GM19455 (cell line): Measurements from ENCODE around the gene FEM1C.

ENCODE experiments used
- ATAC-seq: cut with Tn5 transposase; IDR thresholded peaks from one replicate; pipeline ENCODE4 v1.9.1; 2021; ENCODE audit not compliant: unreplicated experiment

The FEM1C gene

DNA sequence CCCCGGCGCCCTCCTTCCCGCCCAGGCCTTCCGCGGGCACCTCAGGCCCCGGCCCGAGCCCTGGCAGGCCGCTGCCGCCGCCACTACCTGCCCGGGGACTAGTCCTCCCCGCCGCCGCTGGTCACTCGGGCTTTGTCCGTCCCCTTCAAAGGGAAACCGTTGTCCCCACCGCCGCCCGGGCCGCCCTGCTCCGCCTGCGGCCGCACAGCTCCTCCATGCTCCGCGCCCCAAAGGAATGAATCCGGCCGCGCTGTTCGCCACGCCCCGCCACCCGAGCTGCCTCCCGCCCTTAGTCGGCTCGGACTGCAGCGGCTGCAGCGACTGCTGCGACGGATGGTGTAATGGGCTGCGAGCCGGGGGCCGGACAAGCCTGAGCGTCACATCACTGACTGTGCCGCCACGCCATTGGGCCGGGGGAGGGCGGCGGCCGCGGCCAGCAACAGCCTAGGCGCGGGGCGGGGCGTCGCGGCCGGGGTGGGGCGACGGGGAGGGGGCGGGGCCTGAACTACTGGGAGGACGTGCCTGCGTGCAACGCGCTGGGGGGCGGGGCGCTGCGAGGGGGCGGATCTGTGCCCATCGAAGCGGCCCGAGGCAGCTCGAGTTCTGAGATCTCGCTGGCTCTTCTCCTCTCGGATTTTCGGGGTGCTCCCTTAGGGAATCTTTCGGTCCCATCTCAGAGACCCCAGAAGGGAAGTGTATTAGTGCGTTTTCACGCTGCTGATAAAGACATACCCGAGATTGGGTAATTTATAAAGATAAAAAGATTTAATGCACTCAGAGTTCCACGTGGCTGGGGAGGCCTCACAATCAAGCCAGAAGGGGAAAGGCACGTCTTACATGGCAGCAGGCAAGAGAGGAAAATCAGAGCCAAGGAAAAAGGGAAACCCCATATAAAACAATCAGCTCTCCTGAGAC, at the start of gene FEM1C:
Gene FEM1C (minus strand): TSS at position 340 of the 915 bp plus-strand sequence. CDS start 1,282 bp downstream, outside the sequence.
- peak; percentile 97 for ATAC-seq

DNA sequence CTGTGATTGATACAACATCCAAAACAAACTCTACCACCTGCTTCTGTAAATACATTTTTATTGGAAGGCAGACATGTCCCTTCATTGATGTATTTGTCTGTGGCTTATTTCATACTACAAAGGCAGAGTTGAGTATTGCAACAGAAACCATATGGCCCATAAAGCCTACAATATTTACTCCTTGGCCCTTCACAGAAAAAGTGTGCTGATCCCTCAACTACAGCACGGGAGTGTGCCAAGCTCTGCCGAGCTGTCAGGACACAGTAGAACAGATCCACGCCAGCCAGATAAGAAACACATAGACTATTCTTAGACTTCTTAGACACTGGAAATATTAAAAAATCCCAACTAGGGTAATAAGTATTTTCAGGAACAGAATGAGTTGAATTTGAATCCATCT, 44.5 kb upstream of the FEM1C start:
- no peak for ATAC-seq

- no peak for ATAC-seq
Measured at GRCh38 chr5:115588640-115589039, 44.1 kb upstream of the FEM1C start.

DNA sequence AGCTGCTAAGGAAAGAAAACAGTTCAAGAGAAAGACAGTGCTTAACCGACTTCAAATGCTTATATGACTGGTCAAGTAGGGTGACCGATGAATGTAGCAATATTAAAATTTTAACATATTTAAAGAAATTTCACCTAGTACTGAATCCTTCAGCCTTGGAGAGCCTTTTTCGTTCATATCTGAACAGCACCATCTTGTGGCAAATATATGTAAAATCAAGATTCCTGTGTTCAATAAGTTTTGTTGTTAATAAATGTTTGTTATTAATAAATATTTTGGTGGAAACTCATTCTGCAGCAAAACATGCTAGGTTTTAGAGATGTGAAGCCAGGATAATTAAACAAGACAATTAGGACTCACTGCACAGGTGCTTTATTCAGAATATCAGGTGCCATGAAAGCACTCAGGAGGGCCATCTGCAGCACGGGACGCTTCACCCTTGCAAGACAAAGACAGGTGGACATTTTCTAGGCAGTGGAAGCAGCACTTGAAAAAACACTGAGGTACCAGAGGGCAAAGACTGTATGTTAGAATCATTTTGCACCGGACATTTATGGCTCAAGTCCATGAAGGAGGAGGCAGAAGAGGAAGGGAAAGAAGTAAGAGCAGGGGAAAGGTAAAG, 42.1 kb upstream of the FEM1C start:
- no peak for ATAC-seq

DNA sequence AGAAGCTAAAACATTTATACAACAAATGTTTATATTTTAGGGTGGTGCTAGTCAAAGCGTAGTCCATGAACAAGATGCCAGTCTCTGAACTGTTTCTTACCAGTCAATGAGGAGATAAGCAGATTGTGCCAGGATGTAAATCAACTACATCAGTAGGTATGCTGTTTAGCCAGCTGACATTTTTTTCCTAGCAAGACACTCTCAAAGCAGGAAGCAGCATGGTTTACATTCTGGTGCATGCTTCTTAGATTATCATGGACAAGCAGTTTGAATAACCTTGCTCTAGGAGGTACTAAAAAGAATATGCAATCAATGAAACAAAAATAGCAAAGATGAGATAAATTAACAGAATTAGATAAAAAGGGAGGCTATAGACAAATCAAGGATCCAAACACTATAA, 40.7 kb upstream of the FEM1C start:
- no peak for ATAC-seq

DNA sequence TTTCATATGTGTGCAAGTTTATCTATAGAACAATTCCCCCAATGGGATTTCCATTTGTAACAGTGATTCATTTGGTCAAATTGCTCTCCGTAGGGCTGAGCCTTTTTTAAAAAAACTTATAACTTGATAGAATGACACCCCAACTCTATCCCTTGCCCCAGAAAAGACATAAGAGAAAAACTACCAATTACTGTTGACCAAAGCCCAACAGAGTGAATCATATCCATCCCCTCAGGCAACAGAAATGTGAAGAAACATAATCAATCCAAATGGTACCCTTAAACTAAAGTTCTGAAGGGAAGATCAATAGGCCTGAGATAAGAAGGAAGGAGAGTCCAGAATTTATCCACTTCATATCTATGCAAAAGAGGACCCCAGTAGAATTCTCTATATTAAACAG, 39.9 kb upstream of the FEM1C start:
- no peak for ATAC-seq

DNA sequence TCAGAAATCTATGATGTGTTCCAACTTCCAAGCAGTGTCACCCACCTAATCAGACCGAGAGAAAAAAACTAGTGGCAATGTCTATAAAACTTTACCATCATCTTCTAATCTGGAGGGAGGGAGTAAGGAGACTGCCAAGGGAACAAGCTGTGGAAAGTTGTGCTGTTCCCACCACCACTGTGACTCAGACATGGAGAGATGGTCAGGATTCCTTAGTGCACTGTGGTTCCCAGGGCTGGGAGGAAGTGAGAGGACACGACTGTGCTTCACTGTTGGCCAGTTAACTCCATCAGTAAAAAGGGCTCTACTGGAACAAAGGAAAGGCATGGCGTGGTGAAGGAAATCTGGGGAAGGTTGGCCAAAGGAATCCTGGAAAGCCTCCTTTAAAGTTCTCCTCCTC, 38.9 kb upstream of the FEM1C start:
- ATAC-seq, result no peak

DNA sequence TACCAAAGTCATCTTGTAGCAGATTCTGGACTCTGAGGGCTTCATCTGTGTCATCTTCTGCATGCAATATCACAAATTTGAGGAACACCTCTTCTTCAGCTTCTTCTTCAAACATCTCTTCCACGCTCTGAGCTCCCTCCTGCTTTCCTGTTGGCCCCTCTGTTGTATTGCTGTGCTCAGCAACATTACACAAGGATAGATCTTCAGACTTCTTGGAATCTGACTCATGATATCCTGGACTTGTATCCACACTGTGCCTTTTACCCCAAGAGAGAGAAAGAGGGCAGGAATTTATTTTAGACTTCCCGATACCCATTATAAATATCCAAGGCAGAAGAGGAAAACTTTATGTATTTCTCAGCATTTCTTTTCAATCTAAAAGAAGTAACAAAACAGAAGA, 36.4 kb upstream of the FEM1C start:
- no peak for ATAC-seq

- ATAC-seq, result peak; percentile 58
Measured at GRCh38 chr5:115579747-115580173, 35.2 kb upstream of the FEM1C start.

GRCh38 chr5:115579216-115579615, 34.6 kb upstream of the FEM1C start:
- no peak for ATAC-seq

DNA sequence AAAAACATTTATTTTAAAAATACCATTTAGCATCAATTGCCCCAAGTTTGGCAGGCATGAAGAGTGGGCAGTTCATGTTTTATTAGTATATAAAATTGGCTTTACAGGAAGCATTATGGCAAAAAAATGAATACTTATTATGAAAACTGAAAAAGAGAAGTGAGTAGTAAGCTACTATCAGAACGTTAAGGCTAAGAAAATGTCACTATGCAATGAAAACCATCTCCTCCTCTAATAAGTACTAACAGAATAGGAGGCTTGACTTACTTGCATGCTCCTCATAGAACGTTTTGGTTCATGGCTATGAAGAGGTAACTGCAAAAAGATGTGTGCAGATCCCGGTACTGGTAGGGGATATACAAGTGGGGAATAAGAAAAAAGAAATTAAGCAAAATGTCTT, 34.1 kb upstream of the FEM1C start:
- ATAC-seq, result peak; percentile 59

DNA sequence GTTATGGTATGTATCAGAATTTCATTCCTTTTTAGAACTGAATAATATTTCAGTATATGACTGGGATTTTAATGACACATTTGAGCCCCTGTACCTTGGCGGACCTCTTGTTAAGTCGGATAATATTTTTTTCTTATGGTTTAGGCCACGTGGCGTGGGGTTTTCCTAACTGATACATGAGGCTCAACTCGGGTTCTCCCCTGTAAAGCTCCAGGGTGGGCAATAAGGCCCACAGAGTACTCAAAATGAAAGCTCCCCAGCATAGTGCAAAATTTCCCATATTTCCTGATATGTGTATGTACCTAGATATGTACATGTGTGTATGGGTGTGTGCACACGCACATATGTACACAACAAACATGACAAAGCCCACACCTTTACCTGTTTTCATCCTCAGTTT, 33.2 kb upstream of the FEM1C start:
- ATAC-seq, result no peak

DNA sequence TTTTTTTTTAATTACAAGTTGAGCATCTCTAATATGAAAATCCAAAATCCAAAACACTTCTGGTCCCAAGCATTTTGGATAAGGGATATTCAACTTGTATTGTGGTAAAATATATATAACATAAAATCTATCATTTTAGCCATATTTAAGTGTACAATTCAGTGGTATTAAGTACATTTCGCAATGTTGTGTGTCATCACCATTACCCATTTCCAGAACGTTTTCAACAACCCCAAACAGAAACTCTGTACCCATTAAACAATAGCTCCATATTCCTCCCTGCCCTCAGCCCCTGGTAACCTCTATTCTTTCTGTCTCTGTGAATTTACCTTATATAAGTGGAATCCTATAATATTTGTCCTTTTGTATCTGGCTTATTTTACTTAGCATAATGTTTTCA, 32.8 kb upstream of the FEM1C start:
- no peak for ATAC-seq

- ATAC-seq, result no peak
Measured at GRCh38 chr5:115575167-115576070, 30.8 kb upstream of the FEM1C start.

GRCh38 chr5:115573133-115573532, 28.6 kb upstream of the FEM1C start:
- ATAC-seq, result no peak

- no peak for ATAC-seq
Measured at GRCh38 chr5:115571441-115571878, 26.9 kb upstream of the FEM1C start.

GRCh38 chr5:115568668-115569067, 24.1 kb upstream of the FEM1C start:
- ATAC-seq, result no peak

DNA sequence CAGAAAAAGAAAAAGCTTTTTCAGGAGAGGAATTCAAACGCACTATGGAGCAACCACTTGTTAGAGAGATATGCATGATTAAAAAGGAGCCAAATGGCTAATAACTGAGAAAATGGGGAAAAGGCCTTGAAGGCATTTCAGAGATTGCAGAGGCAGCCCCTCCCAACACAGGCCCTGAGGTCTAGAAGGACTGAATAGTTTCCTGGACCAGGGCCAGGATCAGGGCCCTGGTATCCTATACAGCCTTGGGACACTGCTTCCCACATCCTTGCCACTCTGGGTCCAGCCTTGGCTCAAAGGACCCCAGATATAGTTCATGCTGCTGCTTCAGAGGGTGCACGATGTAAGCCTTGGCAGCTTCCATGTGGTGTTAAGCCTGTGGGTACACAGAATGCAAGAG, 20.7 kb upstream of the FEM1C start:
- no peak for ATAC-seq

GRCh38 chr5:115561176-115561575, 16.6 kb upstream of the FEM1C start:
- no peak for ATAC-seq

GRCh38 chr5:115559524-115559923, 14.9 kb upstream of the FEM1C start:
- ATAC-seq, result no peak

DNA sequence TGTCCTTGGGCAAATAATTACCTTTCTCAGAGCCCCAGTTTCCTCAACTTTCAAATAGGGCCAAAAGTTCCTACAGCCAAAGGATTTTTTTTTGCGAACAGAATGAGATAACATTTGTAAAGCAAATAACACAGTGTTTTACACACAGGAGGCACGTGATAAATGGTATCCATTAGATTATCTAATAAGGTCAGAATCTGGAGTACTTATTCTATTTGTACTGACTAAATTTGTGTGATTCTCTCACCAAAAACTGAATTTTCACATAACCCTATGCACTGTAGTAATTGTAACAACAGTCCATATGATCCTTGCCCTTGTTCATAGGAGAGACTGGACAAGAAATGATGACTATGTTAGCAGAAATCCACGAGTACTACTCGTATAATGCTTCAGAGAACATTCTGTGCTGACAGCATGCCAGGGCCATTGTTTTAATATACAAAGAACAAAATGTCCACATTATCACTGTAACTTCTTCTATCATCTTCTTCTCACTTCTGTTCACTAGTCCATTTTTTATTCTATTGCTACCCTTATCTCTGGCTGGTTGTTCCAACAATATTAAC, 13.9 kb upstream of the FEM1C start:
- ATAC-seq, result no peak
